Stimulated activated CD8-positive, alpha-beta memory T cell treated with anti-CD3 and anti-CD28 coated beads, Interleukin-7, amount 100 ng/mL, for 1 hour (primary cell): ENCODE measurements around the gene ADH1B.
"Not testable (repeated sequence)": the region's sequence is repeated elsewhere in the genome, so short reads cannot be mapped to it uniquely, and the experiment has no call there.

Experiments used
- DNase-seq, 2 donors: peaks; one replicate each; pipeline ENCODE4 v3.0.0-alpha.2; 2020; ENCODE audit warnings: low read depth in 2 of 2

The ADH1B gene

DNA sequence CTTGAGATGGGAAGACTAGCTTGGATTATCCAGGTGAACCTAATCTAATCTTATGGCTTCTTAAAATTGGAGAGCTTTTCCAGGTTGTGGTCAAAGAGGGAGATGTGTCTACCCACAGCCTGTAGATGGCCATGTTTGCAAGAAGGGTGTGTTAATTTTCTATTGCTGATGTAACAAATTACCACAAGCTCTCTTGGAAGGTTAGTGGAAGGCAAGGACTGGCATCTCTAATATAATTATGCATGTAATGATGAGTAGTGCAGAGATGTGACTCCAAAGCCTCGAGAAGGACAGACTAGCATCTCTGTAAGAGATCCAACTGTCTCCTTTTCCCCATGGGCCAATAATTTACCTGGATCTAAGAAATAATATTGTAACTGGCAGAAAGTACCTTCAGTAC, 3.2 kb upstream of the ADH1B start:
- DNase-seq, result no peak

DNA sequence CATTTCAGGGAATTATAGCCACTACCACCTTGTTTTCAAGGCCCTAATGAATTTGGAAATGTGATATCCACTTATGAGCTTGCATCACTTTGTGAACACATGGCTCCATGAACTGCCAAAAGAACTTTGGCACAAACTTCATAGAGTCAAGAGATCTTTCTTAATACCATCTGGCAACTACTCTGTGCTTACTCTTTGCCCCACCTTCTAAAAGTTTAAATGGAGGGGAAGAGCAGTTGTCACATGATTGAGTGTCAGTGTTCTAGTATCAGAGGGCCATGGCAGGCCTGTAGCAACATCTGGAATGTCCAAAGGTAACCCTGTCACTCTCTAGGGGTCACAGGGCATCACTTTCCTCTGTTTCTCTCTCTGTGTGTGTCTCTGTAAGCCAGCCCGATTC, 2.6 kb upstream of the ADH1B start:
- DNase-seq, result no peak

DNA sequence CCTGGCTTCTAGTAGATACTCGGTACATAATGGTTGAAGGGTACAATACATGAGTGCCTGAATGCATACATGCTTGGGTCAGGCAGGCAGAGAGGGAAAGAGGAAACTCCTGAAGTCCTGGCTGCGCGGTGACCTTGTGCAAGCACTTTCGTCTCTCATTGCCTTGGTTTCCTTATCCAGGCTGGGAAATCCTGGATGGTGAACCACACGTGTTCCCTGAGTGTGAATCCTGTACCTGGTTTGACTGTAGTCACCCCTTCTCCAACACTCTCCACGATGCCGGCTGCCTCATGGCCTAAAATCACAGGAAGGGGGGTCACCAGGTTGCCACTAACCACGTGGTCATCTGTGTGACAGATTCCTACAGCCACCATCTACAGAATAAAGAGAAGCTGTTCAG, 3.4 kb downstream of the ADH1B start:
- DNase-seq, result not testable (repeated sequence)

DNA sequence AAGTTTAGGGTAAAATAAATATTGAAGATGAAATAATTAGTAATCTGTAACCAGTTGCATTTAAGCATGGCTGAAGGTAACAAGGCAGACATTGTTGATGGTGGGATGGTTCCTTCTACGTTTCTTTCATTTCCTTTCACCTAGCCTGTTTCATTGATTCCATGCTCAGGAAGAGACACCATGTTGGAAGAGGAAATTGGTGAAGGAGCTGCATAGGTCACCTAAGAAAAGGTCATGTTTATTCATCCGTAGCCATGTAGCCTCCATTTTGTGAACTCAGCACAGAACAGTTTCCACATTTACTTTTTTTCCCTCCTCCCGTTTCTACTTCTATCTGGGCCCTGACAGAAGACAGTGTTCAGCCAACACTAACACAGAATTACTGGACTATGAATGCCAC, 3.8 kb downstream of the ADH1B start:
- DNase-seq, result no peak

DNA sequence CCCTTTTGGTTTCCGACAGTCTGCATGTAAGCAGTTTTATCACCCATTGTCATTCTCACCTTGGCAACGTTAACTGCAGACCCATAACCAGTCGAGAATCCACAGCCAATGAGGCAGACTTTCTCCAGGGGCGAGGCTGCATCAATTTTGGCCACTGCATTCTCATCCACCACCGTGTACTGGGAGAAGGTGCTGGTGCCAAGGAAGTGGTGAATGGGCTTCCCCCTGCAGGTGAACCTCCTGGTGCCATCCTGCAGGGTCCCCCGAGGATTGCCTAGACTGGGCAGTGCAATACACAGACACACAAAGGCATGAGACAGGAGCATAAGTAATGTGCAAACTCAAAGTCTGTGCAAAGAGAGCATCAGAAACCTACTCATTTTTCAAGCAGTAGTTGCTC, 5.4 kb downstream of the ADH1B start:
- no peak for DNase-seq

DNA sequence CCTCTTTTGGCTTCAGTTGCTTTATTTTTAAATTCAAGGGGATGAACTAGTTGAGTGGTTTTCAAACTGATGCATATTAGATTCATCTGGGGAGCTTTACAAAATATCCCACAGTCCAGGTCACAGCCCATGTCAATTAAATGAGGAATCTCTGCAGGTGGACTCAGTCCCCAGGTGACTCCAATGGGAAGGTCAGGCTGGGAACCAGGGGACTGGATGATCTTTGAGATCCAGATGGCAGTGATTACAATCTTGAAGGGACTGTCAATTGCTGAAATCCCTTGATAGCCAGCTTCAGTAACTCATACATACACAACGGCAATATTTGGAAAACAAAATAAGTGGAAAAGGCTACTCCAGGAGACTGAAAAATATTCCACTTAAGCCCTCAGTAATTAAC, 7.0 kb downstream of the ADH1B start:
- no peak for DNase-seq

DNA sequence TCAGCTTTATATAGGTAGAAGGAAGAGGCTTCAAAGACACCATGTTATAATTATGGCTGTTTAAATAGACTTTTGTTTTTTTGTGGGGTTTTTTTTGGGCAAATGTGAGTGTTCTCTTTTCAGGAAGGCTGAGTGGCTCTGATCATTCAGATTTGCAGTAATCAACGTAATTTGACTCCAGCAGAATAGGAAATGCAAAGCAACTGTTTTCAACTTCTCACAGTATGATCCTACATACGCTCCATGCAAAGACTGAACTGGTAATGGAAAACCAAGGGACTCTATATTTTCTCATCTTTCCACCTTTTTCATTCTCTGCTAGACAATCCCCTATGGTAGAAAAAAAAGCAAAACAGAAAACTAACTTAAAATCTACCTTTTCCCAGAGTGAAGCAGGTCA, 10.8 kb downstream of the ADH1B start:
- no peak for DNase-seq

DNA sequence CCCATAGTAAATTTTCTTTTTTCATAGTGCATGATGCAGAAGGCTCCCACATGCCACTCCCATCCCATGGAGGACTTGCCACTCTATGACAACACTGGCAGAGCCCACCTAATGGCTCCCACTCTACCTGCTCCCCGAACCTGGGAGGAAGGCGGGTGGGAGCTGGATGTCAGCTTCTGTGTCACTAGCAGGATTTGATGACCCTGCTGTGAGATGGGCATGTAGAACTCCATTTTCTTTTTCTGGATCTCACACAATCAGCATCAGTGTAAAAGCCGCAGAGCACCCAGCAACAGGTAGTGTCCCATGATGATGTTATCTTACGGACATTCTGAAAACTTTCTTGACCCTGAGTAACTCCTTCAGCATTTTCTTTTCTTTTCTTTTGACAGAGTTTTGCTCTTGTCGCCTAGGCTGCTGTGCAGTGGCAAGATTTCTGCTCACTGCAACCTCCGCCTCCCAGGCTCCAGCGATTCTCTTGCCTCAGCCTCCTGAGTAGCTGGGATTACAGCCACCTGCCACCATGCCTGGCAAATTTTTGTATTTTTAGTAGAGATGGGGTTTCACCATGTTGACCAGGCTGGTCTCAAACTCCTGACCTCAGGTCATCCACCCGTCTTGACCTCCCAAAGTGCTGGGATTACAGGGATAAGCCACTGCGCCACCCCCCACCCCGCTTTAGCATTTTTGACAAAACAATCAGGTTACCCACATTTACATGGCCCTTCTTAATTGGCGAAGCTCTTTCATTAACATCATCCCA, 15.4 kb downstream of the ADH1B start:
- DNase-seq, result no peak

DNA sequence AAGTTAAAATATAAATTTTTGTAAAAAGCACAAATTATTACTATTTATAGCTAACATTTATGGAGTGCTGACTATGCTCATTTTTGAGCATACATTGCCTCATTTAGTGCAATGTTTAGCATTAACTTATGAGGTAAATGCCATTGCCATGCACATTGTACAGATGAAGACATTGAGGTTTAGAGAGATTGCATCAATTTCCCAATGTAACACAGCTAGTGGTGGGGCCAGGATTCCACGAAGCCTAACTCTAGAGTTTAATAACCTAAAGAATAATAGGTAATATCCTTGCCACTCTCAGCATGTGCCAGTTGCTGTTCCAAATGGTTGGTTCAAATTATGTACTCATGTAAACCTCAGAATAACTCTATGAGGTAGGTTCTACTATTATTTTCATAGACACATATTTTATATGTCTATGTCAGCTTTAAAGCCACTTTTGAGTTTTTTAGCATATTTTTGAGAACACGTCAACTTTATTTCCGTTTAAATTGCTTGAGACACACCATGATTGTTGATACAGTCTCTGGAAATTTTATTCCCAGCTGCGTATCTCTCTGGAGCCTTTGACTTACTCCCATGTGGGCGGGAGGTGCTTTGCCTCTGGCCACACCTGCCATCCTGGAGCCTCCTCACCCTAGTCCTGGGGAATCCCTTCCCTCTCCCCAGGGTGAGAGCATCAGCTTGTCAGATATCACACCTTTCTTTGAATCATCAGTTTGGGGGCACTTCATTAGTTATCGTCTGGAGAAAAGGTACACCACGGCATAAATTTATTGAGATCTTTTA, 19.6 kb downstream of the ADH1B start:
- DNase-seq, result no peak

DNA sequence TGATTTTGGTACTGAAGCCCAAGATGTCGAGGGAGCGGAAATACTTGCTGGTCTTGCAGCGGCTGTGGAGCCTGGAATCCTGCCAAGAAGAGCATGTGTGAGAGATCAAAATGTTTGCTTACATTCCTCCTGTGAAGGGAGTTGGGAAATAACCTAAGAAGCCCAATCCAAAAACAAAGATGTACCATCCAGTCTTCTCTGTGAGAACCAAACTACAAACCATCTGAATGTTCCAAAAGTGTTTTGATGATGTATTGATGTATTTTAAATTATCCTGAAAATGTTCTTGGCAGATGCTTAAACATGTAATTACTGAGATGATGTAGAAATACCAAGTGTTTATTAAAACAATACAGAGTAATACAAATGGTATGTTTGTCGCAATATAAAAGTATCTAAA, 20.3 kb downstream of the ADH1B start:
- DNase-seq, result no peak

DNA sequence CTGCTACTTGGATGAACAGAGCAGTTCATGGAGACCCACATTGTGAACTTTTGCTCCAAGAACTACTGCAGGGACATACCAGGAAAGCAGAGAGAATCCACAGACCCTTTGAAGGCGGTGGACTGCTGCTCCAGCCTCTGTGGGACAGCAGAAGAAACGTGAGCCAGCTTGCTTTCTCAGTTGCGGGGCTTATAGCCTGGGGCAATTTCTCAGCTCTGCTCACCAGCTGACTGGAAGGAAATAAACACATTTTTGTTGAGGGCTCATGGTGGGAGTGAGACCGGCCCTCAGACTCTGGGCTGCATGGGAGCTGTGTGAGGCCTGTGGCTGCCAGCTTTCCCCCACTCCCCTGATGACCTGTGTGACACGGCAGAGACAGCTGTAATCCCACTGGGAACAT, 27.8 kb downstream of the ADH1B start:
- DNase-seq, result no peak

DNA sequence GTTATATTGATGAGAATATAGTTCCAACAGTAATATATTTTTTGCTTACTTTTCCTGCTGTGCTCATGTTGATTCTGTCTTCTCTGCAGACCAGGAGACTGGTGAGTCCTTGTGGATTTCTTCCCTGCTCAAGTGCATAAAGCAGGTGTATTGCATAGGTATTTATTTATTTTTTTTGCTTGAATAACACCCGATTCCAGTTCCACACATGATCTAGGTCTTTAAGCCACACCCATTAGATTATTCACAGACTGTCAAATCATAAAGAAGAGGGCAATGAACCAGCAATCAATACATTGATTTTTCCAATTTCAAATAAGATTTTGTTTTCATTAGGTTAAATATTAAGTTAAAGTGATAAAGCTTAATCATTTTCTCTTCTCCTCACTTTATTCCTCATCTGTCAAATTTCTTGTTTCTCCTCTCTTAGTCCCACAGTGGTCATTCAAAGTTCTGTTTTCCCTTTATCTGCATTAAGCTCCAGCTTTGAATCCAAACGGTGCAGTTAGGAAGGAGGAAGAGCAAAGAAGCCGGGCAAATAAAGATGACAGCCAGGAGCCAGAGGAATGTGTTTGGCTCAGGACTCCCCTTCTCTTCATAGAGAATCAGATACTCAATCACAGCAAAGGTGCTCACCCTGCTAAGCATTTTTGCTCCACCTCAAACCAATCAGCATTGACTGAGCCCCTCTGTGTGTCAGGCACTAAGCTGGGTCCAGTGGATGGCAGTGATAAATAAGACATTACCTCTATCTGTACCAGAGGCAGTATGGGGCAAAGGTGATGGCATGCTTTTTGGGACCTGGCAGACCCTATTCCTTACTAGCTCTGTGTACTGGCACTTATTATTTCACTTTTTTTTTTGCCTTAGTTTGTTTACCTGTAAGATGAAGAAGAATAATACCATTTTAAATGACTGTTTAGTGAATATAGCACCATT, 30.1 kb downstream of the ADH1B start, which contains the start of gene ADH1A:
TSS of gene ADH1A (minus strand) at position 138 of the 939 bp plus-strand sequence. CDS start at position 67, 71 bp downstream.
- no peak for DNase-seq

DNA sequence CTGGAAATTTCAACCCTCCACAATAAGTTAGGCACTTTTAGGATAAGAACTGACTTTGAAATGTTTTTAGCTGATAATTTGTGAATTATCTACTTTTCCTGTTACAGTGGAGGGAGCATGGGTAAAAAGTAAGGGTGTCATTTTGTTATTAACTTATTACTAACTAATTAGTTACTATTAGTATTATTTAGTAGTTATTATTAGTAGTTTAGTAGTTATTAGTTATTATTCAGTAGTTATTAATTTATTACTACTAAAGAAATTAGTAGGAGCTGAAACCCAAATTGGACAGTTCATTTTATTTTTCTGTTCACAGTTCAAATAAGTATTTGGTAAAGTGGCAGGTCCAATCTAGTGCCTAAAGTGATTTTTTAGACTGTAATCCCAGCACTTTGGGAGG, 35.8 kb downstream of the ADH1B start:
- no peak for DNase-seq

DNA sequence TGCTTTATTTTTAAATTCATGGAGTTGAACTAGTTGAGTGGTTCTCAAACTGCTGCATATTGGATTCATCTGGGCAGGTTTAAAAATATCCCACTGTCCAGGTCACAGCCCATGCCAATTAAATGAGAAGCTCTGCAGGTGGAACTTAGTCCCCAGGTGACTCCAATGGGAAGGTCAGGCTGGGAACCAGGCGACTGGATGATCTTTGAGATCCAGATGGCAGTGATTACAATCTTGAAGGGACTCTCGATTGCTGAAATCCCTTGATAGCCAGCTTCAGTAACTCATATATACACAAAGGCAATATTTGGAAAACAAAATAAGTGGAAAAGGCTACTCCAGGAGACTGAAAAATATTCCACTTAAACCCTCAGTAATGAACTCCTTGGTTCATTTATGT, 38.5 kb downstream of the ADH1B start:
- no peak for DNase-seq

DNA sequence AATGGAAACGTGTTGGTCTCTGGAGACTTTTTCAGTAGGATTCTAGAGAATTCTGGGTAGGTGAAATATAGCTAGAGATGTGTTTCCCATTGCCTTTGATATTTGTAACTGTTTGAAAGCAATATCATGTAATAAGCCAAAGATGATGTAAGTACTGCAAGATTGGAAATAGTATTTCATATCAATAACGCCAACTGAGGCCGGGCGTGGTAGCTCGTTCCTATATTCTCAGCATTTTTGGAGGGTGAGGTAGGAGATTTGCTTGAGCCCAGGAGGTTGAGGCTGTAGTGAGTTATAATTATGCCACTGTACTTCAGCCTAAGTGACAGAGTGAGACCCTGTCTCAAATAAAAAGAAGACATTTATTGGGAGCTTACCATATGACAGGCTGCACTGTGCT, 39.9 kb downstream of the ADH1B start:
- DNase-seq, result no peak

DNA sequence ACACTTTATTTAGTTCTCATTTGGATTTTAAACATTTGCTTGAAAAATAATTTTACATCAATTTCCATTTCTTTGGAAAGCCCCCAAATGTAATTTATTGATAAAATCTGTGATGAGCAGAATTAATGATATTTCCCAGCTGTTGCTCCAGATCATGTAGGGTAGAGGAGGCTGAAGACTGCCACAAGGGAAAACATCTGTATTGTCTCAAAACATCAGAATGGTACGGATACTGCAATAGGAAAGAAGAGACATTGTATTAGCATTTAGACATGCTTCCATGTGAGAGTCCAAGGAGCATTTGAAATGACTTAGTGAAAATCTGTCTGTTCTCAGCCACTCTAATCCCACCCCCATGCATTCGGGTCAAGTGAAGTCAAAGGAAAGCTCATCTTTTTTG, 44.8 kb downstream of the ADH1B start:
- DNase-seq, result no peak

DNA sequence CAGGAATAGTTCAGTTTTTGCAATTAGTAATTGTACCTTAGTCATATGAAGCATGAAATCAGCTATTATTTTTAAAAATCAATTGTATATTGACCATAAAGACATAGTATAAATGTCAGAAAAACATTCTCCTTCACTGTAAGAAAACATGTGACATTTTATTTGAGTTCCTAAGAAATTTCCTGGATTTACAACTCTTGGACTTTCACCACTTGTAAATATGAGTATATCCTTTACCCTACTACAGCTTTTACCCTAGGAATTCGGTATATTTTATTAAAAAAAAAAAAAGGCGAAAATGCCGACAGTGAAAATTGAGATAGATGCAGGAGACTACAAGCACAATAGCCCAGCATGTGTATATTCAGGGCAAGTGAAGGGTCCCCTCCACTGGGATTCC, 45.3 kb downstream of the ADH1B start:
- DNase-seq, result no peak

DNA sequence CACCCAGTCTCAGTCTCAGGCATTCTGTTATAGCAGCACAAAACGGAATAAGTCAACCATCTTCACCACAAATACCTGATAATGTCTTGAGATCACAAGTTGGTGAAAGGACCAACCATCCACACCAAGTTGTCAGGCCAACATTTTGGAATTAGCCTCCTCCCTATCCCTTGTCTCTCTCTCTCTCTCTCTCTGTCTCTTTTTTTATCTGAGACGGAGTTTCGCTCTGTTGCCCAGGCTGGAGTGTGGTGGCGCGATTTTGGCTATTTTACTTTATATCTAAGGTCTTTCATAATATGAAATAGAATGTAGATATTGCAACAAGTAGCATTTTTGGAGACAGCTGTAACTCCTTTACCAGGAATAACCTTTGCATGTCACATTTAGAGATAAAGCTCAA, 46.2 kb downstream of the ADH1B start:
- no peak for DNase-seq

DNA sequence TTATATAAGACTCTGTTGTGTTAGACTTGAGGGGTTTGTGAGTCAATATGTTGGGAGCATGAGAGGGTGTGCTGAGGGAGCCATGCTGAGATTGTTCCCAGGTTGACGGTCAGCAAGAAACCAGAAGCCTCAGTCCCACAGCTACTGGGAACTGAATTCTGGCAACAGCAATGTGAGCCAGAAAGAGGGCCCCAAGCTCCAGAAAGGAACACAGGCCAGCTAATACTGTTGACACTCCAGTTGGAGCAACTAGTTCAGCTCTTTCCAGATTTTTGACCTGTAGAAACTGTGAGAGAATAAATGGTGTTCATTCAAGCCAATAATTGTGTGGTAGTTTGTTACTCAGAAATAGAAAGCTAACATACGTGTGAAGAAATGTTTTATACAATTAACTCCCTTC, 47.5 kb downstream of the ADH1B start:
- no peak for DNase-seq

DNA sequence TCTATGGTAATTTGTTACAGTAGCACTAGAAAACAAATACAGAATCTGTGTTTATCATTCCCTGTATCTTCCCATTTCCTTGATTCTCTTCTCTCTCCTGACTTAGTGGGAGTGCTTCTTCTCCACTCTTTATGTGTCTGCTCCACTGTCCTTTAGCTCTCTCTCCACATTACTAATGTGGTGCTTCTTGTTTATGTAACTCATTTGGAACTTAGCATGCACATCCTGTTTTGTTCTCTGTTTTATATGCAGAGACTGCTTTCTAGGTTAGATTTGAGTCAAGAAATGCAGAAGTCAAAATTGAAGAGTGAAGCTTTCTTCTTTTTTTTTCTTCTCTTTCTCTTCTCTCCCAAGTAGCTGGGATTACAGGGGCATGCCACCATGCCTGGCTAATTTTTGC, 56.3 kb downstream of the ADH1B start:
- DNase-seq, result no peak
